MG63 (cell line): ENCODE data around the gene PHGDH. TPM values are rescaled to one million over a fixed set of nuclear protein-coding genes. Genes with fewer than 3 reads are reported as not detected.
"Not testable (repeated sequence)": the region's sequence is repeated elsewhere in the genome, so short reads cannot be mapped to it uniquely, and the experiment has no call there.

Experiments
- DNase-seq: peaks from one replicate; pipeline ENCODE4 v3.0.0-alpha.2; 2020
- H3K27me3 ChIP-seq: fragments of 250-450 bp; sonication (Bioruptor Pico); 2 replicates; pipeline ENCODE4 v1.5.1; 2020; ENCODE audit warnings: mild to moderate bottlenecking, moderate library complexity
- H3K36me3 ChIP-seq: fragments of 250-450 bp; sonication (Bioruptor Pico); 2 replicates; pipeline ENCODE4 v1.5.1; 2020; ENCODE audit warnings: mild to moderate bottlenecking, moderate library complexity
- H3K4me3 ChIP-seq: fragments of 250-450 bp; sonication (Bioruptor Pico); 2 replicates; pipeline ENCODE4 v1.5.1; 2020; ENCODE audit warnings: mild to moderate bottlenecking, moderate library complexity
- H3K9me3 ChIP-seq: fragments of 250-450 bp; sonication (Bioruptor Pico); 2 replicates; pipeline ENCODE4 v1.5.1; 2020; ENCODE audit warnings: mild to moderate bottlenecking, moderate library complexity
- total RNA-seq: library from RNA; depleted of rRNA; stranded (reverse); fragments of >200 nt; shearing (Covaris generic); gene quantifications from 2 replicates; pipeline ENCODE4 v1.2.3, GENCODE V29; 2014; ENCODE audit warnings: low replicate concordance; rRNA removed

PHGDH gene
- total RNA-seq, 1 experiment from 2014 or later, result 396 TPM

- not testable (repeated sequence) for DNase-seq, H3K9me3 ChIP-seq, H3K4me3 ChIP-seq, H3K36me3 ChIP-seq, H3K27me3 ChIP-seq
Observed at GRCh38 chr1:119786473-119787050, 74.8 kb downstream of the PHGDH start.

GRCh38 chr1:119787776-119788175 lies 76.0 kb downstream of the PHGDH start:
- no peak for DNase-seq

GRCh38 chr1:119790451-119791198 lies 78.9 kb downstream of the PHGDH start:
- DNase-seq, result no peak
- Histone ChIP-seq H3K9me3 (no peaks in the 10 kb centered on the region), H3K4me3 (no peak overlapping the region), H3K27me3 (peaks cover 5% of the 10 kb centered on the region), H3K36me3 (no peaks in the 10 kb centered on the region)

More at GRCh38 chr1:119787776-119788175, 76.0 kb downstream of the PHGDH start:
- Histone ChIP-seq H3K9me3 (no peaks in the 10 kb centered on the region), H3K36me3 (no peaks in the 10 kb centered on the region), H3K4me3 (no peak overlapping the region), H3K27me3 (peaks cover 8% of the 10 kb centered on the region)

- peaks cover 5% of the 10 kb centered on the region for H3K27me3 ChIP-seq
- H3K4me3 ChIP-seq, result no peak overlapping the region
- no peak for DNase-seq
- no peaks in the 10 kb centered on the region for H3K9me3 ChIP-seq
- H3K36me3 ChIP-seq, result no peaks in the 10 kb centered on the region
Observed at GRCh38 chr1:119791377-119791776, 79.6 kb downstream of the PHGDH start.

Other genes starting within 250 kb of the PHGDH start
- gene HSD3B1, start 204.7 kb upstream of the PHGDH start, total RNA-seq, result not detected in 2 replicates
- 0.22 and 0.23 TPM in 2 replicates for gene ZNF697, start 63.7 kb upstream of the PHGDH start, total RNA-seq
- not detected in 2 replicates for gene HMGCS2, start 57.0 kb downstream of the PHGDH start, total RNA-seq
- not detected in 2 replicates for gene REG4, start 99.5 kb downstream of the PHGDH start, total RNA-seq
- gene ADAM30, start 184.6 kb downstream of the PHGDH start, total RNA-seq, result not detected in 2 replicates